Karpas-422 (cell line): ENCODE results near the gene PRKG1. TPM values are rescaled to one million over a fixed set of nuclear protein-coding genes. Genes with fewer than 3 reads are reported as not detected.

Experiments used
- DNase-seq: peaks from one replicate; pipeline ENCODE4 v3.0.0-alpha.2; 2015
- H2AFZ ChIP-seq: fragments of 200-600 bp; sonication (generic); 2 replicates; pipeline ENCODE4 v1.6.1; 2014; ENCODE audit warnings: antibody characterized with exemption, low read length, mixed read lengths
- H3K27ac ChIP-seq: fragments of 200-600 bp; sonication (generic); 2 replicates; pipeline ENCODE4 v1.5.1; 2014; ENCODE audit warnings: mild to moderate bottlenecking, low read length, moderate library complexity
- H3K27me3 ChIP-seq: fragments of 200-600 bp; sonication (generic); 2 replicates; pipeline ENCODE4 v1.6.1; 2014; ENCODE audit warnings: low read length, mixed read lengths
- H3K36me3 ChIP-seq: fragments of 200-600 bp; sonication (generic); 2 replicates; pipeline ENCODE4 v1.6.1; 2014; ENCODE audit warnings: low read length, mixed read lengths; ENCODE audit not compliant: insufficient read depth
- H3K4me1 ChIP-seq: fragments of 200-600 bp; sonication (generic); 2 replicates; pipeline ENCODE4 v1.6.1; 2014; ENCODE audit warnings: mild to moderate bottlenecking, low read length, mixed read lengths
- H3K4me2 ChIP-seq: fragments of 200-600 bp; sonication (generic); 2 replicates; pipeline ENCODE4 v1.6.1; 2014; ENCODE audit warnings: low read length, low read depth, mild to moderate bottlenecking; ENCODE audit not compliant: poor library complexity, severe bottlenecking
- H3K4me3 ChIP-seq: fragments of 200-600 bp; sonication (generic); 2 replicates; pipeline ENCODE4 v1.5.1; 2014; ENCODE audit warnings: mild to moderate bottlenecking, antibody characterized with exemption, low read length, mixed read lengths
- H3K79me2 ChIP-seq: fragments of 200-600 bp; sonication (generic); 2 replicates; pipeline ENCODE4 v1.6.1; 2014; ENCODE audit warnings: mild to moderate bottlenecking, low read length, mixed read lengths
- H3K9ac ChIP-seq: fragments of 200-600 bp; sonication (generic); 2 replicates; pipeline ENCODE4 v1.6.0; 2014; ENCODE audit warnings: low read length
- H3K9me2 ChIP-seq: fragments of 200-600 bp; sonication (generic), shearing (Covaris generic); replicated peaks from 2 replicates; pipeline ENCODE4 v1.6.0; 2014; ENCODE audit warnings: mild to moderate bottlenecking, low read length, moderate library complexity; ENCODE audit not compliant: insufficient read depth
- H3K9me3 ChIP-seq: fragments of 300-700, 200-600 bp; sonication (generic); 2 replicates; pipeline ENCODE4 v1.6.1; 2014; ENCODE audit warnings: low read length, mixed read lengths
- H4K20me1 ChIP-seq: fragments of 200-600 bp; sonication (generic); 2 replicates; pipeline ENCODE4 v1.6.1; 2014; ENCODE audit warnings: mild to moderate bottlenecking, antibody characterized with exemption, low read length, low read depth; ENCODE audit not compliant: insufficient read depth
- total RNA-seq: library from RNA; depleted of rRNA; stranded (reverse); fragments of >200 nt; shearing (Covaris generic); gene quantifications from 2 replicates; pipeline ENCODE4 v1.2.3, GENCODE V29; 2014; ENCODE audit warnings: low replicate concordance

PRKG1 gene
- total RNA-seq, 1 experiment from 2014 or later, result not detected

DNA sequence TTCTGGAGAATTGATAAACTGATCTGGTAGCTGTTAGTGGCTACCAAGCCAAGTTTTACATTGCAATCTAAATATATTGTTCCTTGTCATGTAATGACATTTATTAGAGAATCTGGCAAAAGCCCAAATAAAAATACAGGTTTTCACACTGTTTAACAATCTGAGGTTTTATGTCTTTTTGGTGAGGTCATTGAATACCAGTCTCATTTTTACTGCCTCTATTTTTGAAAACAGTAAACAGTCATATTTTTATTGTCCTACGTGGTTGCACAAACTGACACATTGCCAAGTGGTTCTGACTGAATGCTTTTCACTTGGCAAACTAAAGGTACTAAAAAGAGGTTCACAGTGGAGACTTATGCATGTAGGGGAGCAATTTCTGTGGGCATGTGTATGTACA lies 157.5 kb downstream of the PRKG1 start:
- Histone ChIP-seq H3K4me1 (no peaks in the 10 kb centered on the region), H3K27ac (no peak overlapping the region), H2AFZ (no peak overlapping the region), H3K27me3 (no peaks in the 10 kb centered on the region), H3K4me3 (no peak overlapping the region), H3K9me3 (no peaks in the 10 kb centered on the region), H3K9ac (no peak overlapping the region), H3K4me2 (no peak overlapping the region), H3K36me3 (no peaks in the 10 kb centered on the region), H3K9me2 (no peaks in the 10 kb centered on the region), H3K79me2 (no peaks in the 10 kb centered on the region), H4K20me1 (no peaks in the 10 kb centered on the region)
- no peak for DNase-seq

DNA sequence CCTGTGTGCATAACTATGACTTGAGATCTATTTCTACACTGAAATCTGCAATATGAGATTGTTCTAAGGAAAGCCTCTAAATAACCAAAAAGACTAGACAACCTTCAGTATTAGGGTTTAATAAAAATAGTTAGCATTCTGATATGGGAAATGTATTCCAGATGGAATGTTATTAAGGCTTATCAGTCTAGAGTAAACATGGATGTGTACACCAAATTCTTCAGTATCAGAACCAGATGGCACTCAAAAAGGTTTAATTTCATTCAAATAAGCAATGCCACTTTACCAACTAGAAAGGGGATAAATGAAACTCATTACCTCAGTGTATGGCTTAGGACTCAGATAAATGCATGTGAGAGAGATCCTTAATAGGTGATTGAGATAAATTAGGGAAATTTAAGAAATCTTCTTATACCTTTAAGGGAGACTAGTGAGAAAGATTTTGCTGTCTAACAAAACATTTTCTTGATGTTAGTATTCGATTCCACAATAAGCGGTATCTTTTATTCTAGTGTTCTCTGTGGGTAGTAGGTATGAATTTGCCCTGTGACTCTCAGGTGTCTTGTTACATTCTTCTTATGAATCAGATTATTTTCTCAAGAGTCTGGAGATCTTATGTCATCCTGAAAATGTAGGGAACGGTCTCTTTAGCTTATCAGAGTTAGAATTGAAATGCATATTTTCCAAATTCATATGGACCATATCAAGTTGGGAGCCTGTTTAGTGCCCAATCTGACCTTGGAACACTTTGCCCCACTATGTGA lies 159.2 kb downstream of the PRKG1 start:
- no peak overlapping the region for H3K4me2 ChIP-seq
- H3K9ac ChIP-seq, result no peak overlapping the region
- no peaks in the 10 kb centered on the region for H3K27me3 ChIP-seq
- no peaks in the 10 kb centered on the region for H3K36me3 ChIP-seq
- DNase-seq, result no peak
- H3K27ac ChIP-seq, result no peak overlapping the region
- H3K4me3 ChIP-seq, result no peak overlapping the region
- no peaks in the 10 kb centered on the region for H3K79me2 ChIP-seq
- H3K9me2 ChIP-seq, result no peaks in the 10 kb centered on the region
- H3K9me3 ChIP-seq, result no peaks in the 10 kb centered on the region
- H4K20me1 ChIP-seq, result no peaks in the 10 kb centered on the region
- no peak overlapping the region for H2AFZ ChIP-seq
- no peaks in the 10 kb centered on the region for H3K4me1 ChIP-seq

DNA sequence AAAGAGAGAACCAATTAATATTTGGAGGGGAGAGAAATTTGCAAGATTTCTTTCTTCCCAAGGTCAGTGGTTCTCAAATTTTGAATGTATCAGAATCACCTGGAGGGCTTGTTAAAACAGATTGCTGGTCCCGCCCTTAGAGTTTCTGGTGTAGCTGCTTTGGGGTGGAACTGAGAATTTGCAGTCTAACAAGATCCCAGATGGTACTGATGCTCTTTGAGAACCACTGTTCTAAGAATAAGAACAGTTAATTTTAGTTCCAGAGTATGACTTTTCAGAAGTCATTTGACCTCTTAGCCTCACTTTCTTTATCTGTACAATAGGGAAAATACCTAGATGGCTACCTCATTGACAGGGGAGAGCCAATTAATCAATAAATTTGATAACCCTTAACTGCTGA lies 161.6 kb downstream of the PRKG1 start:
- no peak overlapping the region for H2AFZ ChIP-seq
- no peaks in the 10 kb centered on the region for H4K20me1 ChIP-seq
- no peaks in the 10 kb centered on the region for H3K9me2 ChIP-seq
- H3K4me2 ChIP-seq, result no peak overlapping the region
- H3K36me3 ChIP-seq, result no peaks in the 10 kb centered on the region
- H3K79me2 ChIP-seq, result no peaks in the 10 kb centered on the region
- H3K27ac ChIP-seq, result no peak overlapping the region
- no peak for DNase-seq
- no peaks in the 10 kb centered on the region for H3K4me1 ChIP-seq
- no peak overlapping the region for H3K9ac ChIP-seq
- H3K27me3 ChIP-seq, result no peaks in the 10 kb centered on the region
- no peak overlapping the region for H3K4me3 ChIP-seq
- no peaks in the 10 kb centered on the region for H3K9me3 ChIP-seq

DNA sequence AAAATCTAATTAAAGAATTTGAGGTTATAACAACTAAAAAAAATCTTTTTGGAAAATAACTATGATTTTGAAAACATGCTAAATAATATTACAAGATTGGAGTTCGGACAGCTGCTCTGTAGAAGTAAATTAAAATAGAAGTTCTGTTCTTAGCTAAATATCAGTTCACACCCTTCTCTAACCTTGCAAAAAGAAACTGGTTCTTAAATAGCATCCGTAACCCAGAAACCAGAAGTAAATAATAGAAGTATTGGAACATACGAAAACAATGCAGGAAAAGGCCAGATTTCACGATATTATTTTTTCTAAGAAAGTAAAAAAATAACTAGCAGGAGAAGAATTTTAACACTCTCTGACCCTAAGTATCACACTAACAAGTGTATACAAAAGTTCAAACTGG lies 164.7 kb downstream of the PRKG1 start:
- Histone ChIP-seq H3K4me1 (no peaks in the 10 kb centered on the region), H3K36me3 (no peaks in the 10 kb centered on the region), H3K9me2 (no peaks in the 10 kb centered on the region), H3K79me2 (no peaks in the 10 kb centered on the region), H3K4me2 (no peak overlapping the region), H3K9me3 (no peaks in the 10 kb centered on the region), H2AFZ (no peak overlapping the region), H3K27ac (no peak overlapping the region), H4K20me1 (no peaks in the 10 kb centered on the region), H3K9ac (no peak overlapping the region), H3K4me3 (no peak overlapping the region), H3K27me3 (no peaks in the 10 kb centered on the region)
- no peak for DNase-seq

DNA sequence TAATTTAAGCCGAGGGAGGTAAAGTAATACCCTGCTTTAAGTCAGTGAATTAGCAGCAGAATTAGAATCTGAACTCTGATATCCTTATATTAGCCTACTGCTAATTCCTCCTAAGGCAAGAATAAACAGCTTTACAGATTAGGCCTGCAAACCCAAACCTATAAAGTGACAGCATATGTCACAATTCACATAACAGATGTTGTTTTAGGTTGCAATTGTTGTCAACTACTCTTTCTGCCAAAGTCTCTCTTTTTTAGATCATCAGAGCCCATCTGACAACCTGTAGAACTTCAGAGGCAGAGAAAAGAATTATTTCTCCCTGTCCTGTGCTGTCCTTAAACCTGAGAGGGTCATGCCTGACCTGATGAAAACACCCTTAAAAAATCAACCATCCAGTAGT lies 167.2 kb downstream of the PRKG1 start:
- H3K9ac ChIP-seq, result no peak overlapping the region
- H3K27me3 ChIP-seq, result no peaks in the 10 kb centered on the region
- H3K4me2 ChIP-seq, result no peak overlapping the region
- no peaks in the 10 kb centered on the region for H3K4me1 ChIP-seq
- no peaks in the 10 kb centered on the region for H3K36me3 ChIP-seq
- H3K27ac ChIP-seq, result no peak overlapping the region
- H4K20me1 ChIP-seq, result no peaks in the 10 kb centered on the region
- no peak overlapping the region for H2AFZ ChIP-seq
- H3K4me3 ChIP-seq, result no peak overlapping the region
- H3K9me3 ChIP-seq, result no peaks in the 10 kb centered on the region
- no peaks in the 10 kb centered on the region for H3K9me2 ChIP-seq
- no peaks in the 10 kb centered on the region for H3K79me2 ChIP-seq
- no peak for DNase-seq

GRCh38 chr10:51242393-51242792 lies 168.1 kb downstream of the PRKG1 start:
- no peak overlapping the region for H3K4me2 ChIP-seq
- no peaks in the 10 kb centered on the region for H3K9me2 ChIP-seq
- H3K9me3 ChIP-seq, result no peaks in the 10 kb centered on the region
- no peak overlapping the region for H3K9ac ChIP-seq
- H3K36me3 ChIP-seq, result no peaks in the 10 kb centered on the region
- no peaks in the 10 kb centered on the region for H4K20me1 ChIP-seq
- DNase-seq, result no peak
- no peaks in the 10 kb centered on the region for H3K4me1 ChIP-seq
- no peak overlapping the region for H3K27ac ChIP-seq
- no peak overlapping the region for H3K4me3 ChIP-seq
- H3K27me3 ChIP-seq, result no peaks in the 10 kb centered on the region
- no peak overlapping the region for H2AFZ ChIP-seq
- H3K79me2 ChIP-seq, result no peaks in the 10 kb centered on the region

GRCh38 chr10:51244309-51244708 lies 170.0 kb downstream of the PRKG1 start:
- Histone ChIP-seq H3K9ac (no peak overlapping the region), H3K4me1 (no peaks in the 10 kb centered on the region), H4K20me1 (no peaks in the 10 kb centered on the region), H2AFZ (no peak overlapping the region), H3K9me3 (no peaks in the 10 kb centered on the region), H3K27ac (no peak overlapping the region), H3K9me2 (no peaks in the 10 kb centered on the region), H3K4me2 (no peak overlapping the region), H3K4me3 (no peak overlapping the region), H3K79me2 (no peaks in the 10 kb centered on the region), H3K27me3 (no peaks in the 10 kb centered on the region), H3K36me3 (no peaks in the 10 kb centered on the region)
- DNase-seq, result no peak

- no peak overlapping the region for H3K9ac ChIP-seq
- no peak overlapping the region for H2AFZ ChIP-seq
- H3K9me2 ChIP-seq, result no peaks in the 10 kb centered on the region
- H3K79me2 ChIP-seq, result no peaks in the 10 kb centered on the region
- DNase-seq, result no peak
- no peaks in the 10 kb centered on the region for H3K4me1 ChIP-seq
- no peaks in the 10 kb centered on the region for H3K27me3 ChIP-seq
- no peaks in the 10 kb centered on the region for H3K9me3 ChIP-seq
- no peak overlapping the region for H3K4me2 ChIP-seq
- no peak overlapping the region for H3K4me3 ChIP-seq
- no peak overlapping the region for H3K27ac ChIP-seq
- H3K36me3 ChIP-seq, result no peaks in the 10 kb centered on the region
- no peaks in the 10 kb centered on the region for H4K20me1 ChIP-seq
Measured at GRCh38 chr10:51244748-51245490, 170.6 kb downstream of the PRKG1 start.
